Tibial nerve (tissue), 4 donors: ENCODE measurements around the gene ZNF765.
"Not testable (repeated sequence)": the region's sequence is repeated elsewhere in the genome, so short reads cannot be mapped to it uniquely, and the experiment has no call there.

Experiments used
- CTCF ChIP-seq, 5 experiments: fragments of 200-600 bp in 3 of 5; fragments of 450-650 bp in 2 of 5; sonication (generic) in 3 of 5; IDR thresholded peaks; one replicate each; pipeline ENCODE4 v1.5.1; 2016 to 2019; ENCODE audit warnings: antibody characterized with exemption in 5 of 5, mild to moderate bottlenecking in 3 of 5, moderate library complexity in 2 of 5
- EP300 ChIP-seq, 2 donors: sonication (generic); formaldehyde crosslinking; IDR thresholded peaks; one replicate each; pipeline ENCODE4 v1.6.1; 2017; ENCODE audit warnings: antibody characterized with exemption in 2 of 2, mild to moderate bottlenecking in 1 of 2
- POLR2A ChIP-seq, 2 donors: fragments of 450-650 bp; IDR thresholded peaks; one replicate each; pipeline ENCODE4 v1.6.1; 2017; ENCODE audit warnings: antibody characterized with exemption in 2 of 2, mild to moderate bottlenecking in 2 of 2, moderate library complexity in 2 of 2

- not testable (repeated sequence) for TF ChIP-seq CTCF, EP300, POLR2A (IDR thresholded peaks at IDR 0.05)
These were observed 65.3 kb downstream of the ZNF765 start for GRCh38 chr19:53460131-53460721.
